HG03558 (cell line): ENCODE measurements around the gene LCN10.
"Not testable (repeated sequence)": the region's sequence is repeated elsewhere in the genome, so short reads cannot be mapped to it uniquely, and the experiment has no call there.

Source experiments
- ATAC-seq: cut with Tn5 transposase; IDR thresholded peaks from one replicate; pipeline ENCODE4 v1.9.1; 2021; ENCODE audit warnings: moderate number of reproducible peaks; ENCODE audit not compliant: unreplicated experiment; ENCODE audit errors: extremely low read depth

The LCN10 gene

GRCh38 chr9:136742591-136743391, at the start of gene LCN10:
LCN10 (minus strand) TSS chr9:136742940; CDS start chr9:136742903, 37 bp downstream.
- no peak for ATAC-seq

- ATAC-seq, result no peak
These were observed 49.0 kb upstream of the LCN10 start for GRCh38 chr9:136791516-136792276.

DNA sequence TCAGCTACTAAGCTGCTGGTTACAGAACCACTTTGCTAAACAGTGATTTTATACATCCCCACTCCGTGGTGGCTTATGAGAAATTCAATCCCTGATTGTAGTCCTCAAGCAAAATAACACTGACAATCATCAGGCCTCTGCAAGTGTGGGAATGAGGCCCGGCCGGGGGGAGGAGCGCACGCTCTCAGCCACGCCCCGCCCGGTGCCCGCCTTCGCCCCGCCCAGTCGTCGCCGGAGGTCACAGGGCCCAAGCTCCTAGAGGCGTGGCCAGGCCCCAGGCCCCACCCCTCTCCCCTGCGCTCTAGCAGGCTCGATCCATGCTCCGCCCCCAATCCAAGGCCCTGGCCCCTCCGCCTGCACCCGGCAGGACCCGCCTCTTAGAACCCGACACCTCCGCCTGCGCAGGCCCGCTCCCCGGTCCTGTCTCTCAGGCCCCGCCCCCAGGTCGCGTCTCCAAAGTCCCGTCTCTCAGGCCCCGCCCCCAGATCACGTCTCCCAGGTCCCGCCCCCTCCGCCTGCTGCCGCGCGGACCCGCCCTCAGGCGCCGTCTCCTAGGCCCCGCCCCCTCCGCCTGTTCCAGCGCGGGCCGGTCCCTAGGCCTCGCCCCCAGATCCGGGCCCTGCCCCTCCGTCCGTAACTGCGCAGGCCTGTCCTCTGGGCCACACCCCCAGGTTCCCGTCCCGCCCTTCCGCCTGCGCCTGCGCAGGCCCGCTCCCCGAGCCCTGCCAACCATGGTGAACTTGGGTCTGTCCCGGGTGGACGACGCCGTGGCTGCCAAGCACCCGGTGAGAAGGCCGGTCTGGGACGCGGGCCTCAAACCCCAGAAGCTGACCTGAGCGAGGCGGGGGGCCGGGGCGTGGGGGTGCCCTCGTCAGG, 48.1 kb upstream of the LCN10 start, which contains the start of gene TMEM141:
TSS of gene TMEM141 (plus strand) at position 705 of the 876 bp plus-strand sequence. CDS start at position 732, 27 bp downstream.
- peak; percentile 66 for ATAC-seq

- ATAC-seq, result no peak
These were observed 46.8 kb upstream of the LCN10 start for GRCh38 chr9:136789523-136789937.

DNA sequence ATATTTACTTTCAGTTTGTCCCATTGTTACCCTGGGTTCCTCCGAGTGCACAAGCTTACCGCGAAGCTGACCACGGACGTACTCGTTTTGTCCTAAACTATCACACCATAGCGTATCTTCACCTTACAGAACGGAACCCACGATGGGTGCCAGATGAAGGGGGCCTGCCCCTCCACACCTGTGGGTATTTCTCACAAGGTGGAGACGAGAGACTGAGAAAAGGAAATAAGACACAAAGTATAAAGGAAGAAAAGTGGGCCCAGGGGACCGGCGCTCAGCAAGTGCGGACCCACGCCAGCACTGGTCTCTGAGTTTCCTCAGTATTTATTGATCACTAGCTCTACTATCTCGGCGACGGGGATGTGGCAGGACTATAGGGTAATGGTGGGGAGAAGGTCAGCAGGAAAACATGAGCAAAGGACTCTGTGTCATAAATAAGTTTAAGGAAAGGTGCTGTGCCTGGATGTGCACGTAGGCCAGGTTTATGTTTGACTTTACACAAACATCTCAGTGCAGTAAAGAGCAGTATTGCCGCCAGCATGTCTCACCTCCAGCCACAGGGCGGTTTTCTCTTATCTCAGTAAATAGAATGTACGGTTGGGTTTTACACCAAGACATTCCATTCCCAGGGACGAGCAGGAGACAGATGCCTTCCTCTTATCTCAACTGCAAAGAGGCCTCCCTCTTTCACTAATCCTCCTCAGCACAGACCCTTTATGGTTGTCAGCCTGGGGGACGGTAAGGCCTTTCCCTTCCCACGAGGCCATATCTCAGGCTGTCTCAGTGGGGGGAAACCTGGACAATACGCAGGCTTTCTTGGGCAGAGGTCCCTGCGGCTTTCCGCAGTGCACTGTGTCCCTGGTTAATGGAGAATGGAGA, 46.1 kb upstream of the LCN10 start:
- ATAC-seq, result not testable (repeated sequence)

DNA sequence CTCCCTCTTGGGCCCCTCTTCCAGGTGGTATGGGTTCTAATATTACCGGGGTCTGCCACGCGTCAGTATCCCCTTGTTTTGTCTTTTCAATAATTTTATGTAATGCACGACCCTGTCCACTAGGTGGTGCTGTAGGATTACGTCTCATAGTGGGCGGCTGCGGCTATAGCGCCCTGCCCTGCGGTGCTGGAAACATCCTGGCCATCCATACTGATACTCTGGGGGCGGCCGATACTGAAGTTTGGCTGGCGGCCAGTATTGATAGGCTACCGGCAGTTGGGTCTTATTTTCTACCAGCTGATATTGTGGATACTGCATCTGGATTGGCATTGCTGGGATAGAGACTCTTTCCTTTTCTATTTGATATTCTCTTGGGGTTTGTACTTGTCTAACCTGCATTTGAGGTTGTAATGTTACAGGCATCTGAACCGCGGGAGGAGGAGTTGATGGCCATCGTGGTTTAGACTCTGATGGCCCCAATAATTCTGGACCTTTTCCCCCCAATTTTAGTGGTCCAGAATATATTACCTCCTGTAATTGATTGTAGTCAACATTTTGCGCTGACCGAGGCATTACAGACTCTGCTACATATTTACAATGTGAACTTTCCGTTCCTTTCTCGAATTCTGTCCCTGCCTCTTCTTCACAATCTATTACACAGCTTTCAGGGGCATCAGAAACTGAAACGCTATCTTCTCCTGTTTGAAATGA, 45.1 kb upstream of the LCN10 start:
- ATAC-seq, result no peak

DNA sequence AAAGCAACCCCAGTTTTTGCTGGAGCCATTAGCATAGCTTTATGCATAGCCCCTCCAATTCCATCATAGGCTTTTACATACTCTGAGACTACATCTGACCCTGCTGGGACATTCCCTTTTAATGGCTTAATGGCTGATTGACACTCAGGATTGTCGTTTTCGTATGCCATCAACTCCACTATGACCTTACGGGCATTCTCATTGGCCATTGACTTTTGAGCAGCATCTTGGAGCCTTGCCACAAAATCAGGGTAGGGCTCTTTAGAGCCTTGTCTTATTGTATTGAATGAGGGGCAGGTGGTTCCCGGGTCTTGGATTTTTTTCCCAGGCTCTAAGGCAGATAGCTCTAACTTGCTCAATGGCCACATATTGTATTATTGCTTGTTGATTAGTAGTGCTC, 44.2 kb upstream of the LCN10 start:
- ATAC-seq, result not testable (repeated sequence)

GRCh38 chr9:136786451-136786850, 43.7 kb upstream of the LCN10 start:
- no peak for ATAC-seq

GRCh38 chr9:136785565-136786355, 43.0 kb upstream of the LCN10 start:
- ATAC-seq, result not testable (repeated sequence)

DNA sequence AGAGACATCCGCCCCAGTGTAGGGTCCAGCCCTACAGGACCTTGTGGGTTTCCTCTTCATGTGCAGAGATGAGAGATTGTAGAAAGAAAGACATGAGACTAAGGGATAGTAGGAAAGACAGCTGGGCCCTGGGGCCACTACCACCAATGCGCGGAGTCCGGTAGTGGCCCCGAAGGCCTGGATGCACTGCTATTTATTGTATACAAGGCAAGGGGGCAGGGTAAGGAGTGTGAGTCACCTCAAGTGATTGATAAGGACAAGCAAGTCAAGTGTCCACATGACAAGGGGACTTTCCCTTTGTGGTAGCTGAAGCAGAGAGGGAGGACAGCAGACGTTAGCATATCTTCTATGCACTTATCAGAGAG, 42.2 kb upstream of the LCN10 start:
- ATAC-seq, result no peak

DNA sequence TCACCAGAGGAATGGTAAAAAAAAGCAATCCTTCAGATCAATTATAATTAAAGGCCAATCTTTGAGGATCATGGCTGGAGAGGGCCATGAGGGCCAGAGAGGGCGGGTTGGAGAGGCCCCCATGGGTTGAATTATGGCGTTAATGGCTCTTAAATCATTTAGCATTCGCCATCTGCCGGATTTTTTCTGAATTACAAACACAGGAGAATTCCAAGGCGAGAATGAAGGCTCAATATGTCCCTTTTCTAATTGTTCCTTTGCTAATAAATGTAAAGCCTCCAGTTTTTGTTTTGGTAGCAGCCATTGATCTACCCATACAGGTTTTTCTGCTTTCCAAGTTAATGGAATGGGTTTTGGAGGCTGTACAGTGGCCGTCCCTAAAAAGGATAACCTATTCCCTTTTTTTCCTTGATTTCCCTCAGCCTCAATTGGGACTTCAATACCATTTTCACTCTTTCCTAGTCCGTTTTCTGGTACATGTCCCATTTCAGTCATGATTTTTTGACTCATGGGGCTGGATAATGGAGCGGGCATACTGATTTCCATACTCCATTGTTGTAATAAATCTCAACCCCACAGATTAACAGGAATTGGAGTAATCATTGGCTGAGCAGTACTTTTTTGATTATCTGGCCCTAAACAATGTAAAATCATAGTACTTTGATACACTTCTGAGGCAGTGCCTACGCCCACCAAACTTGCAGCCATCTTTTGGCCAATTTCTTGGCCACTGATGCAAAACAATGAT, 41.7 kb upstream of the LCN10 start:
- ATAC-seq, result no peak

- no peak for ATAC-seq
These were observed 39.7 kb upstream of the LCN10 start for GRCh38 chr9:136782452-136782851.

GRCh38 chr9:136779808-136780207, 37.1 kb upstream of the LCN10 start:
- no peak for ATAC-seq

GRCh38 chr9:136777359-136777758, 34.6 kb upstream of the LCN10 start:
- no peak for ATAC-seq

DNA sequence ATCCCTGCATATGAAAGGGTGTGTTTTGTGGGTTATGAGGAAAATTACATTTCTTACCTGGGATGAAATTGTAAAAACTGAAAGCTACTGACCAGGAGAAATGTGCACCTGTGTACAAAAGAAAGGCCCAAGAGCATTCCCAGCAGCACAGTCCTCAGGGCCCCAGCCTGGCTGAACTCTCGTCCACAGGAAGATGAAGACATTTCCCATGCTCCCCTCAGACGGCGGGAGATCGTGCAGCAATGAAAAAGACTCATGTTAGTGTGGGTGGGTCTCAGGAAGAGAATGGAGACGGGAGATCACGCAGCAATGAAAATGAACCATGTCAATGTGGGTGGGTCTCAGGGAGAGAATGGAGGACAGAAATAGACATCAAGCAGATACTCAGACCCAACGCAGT, 34.2 kb upstream of the LCN10 start:
- ATAC-seq, result no peak

DNA sequence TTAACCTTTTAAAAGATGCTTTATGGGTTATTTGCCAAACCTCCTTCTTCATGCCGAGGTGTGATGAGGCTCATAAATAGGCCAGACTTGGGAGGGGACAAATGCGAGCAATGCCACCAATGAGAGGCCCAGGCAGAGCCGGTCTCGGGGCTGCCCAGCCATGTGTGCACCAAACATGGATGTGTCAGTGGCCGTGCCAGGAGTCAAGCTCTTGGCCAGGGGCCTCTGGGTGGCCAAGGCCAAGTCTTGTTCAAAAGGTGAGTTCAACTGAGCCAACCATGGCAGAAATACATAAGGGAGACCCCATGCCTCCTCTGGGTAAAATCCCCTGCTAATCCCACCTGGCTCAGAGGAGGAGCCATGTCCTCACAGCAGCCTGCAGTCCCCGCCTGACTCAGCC, 32.5 kb upstream of the LCN10 start:
- ATAC-seq, result no peak

DNA sequence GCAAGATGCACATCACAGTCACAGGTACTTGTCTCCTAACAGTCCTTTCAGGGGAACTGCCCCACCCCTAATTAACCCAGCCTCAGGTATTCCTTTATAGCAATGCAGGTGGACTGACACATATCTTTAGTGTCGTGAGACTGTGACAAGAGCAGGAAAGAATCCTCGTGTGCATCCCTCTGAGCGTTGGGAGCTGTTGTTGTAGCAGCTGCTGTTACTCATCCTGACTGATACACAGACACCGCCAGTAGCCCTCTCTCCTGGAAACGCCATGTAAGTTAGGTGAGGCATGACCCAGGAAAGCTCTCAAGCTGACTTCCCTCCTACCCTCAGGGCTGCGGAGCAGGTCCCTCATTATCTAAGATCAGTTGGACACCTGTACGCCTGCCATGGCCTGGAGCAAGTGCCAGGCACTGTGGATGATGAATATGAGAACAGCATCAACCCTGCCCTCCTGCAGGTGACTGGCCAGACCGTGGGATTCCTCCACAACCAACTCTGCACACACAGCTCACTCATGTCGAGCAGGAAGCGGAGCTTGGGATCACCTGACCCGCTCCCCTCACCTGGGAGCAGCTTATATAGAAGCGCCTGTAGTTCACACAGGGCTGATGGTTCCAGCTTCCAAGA, 31.8 kb upstream of the LCN10 start:
- ATAC-seq, result no peak
